ENCODE data around the gene NME4. TPM values are rescaled to one million over a fixed set of nuclear protein-coding genes. Genes with fewer than 3 reads are reported as not detected.

NME4 gene
- total and polyA plus RNA-seq, 10 of the 15 experiments (the other 5 are each of a cell fraction or from before 2014, with no cell fraction given): 11.0 to 235 (median 97.7) TPM

DNA sequence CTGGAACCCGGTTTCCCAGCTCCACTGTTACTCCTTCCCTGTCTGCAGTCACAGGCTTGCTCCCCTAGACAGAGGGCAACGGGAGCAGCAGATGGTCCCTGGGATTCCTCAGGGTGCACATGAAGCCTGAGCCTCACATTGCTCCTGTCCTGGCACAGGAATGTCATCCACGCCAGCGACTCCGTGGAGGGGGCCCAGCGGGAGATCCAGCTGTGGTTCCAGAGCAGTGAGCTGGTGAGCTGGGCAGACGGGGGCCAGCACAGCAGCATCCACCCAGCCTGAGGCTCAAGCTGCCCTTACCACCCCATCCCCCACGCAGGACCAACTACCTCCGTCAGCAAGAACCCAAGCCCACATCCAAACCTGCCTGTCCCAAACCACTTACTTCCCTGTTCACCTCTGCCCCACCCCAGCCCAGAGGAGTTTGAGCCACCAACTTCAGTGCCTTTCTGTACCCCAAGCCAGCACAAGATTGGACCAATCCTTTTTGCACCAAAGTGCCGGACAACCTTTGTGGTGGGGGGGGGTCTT is 3.1 kb downstream of the NME4 start (continued):
- no peak for TF ChIP-seq E4F1 (IDR thresholded peaks at IDR 0.05; ENCODE audit: borderline replicate concordance, partially characterized antibody)
- TF ChIP-seq MYB (IDR thresholded peaks at IDR 0.05; ENCODE audit: borderline replicate concordance, low read depth, low read length): no peak
- TF ChIP-seq FOS (IDR thresholded peaks at IDR 0.05; ENCODE audit: borderline replicate concordance, extremely low read depth, insufficient read length): no peak
- TF ChIP-seq CEBPZ (IDR thresholded peaks at IDR 0.05; ENCODE audit: low read depth, low read length): no peak
- TF ChIP-seq RCOR1 (conservative IDR thresholded peaks at IDR 0.05; ENCODE audit: low read depth, low read length): no peak
- TF ChIP-seq, protein P1, sequence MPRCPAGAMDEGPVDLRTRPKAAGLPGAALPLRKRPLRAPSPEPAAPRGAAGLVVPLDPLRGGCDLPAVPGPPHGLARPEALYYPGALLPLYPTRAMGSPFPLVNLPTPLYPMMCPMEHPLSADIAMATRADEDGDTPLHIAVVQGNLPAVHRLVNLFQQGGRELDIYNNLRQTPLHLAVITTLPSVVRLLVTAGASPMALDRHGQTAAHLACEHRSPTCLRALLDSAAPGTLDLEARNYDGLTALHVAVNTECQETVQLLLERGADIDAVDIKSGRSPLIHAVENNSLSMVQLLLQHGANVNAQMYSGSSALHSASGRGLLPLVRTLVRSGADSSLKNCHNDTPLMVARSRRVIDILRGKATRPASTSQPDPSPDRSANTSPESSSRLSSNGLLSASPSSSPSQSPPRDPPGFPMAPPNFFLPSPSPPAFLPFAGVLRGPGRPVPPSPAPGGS (IDR thresholded peaks at IDR 0.05; ENCODE audit: borderline replicate concordance, insufficient read depth, low read depth, low read length, poor library complexity, severe bottlenecking): no peak
- TF ChIP-seq YY1 (IDR thresholded peaks at IDR 0.05; ENCODE audit: low read depth, low read length): no peak
- no peak for TF ChIP-seq YBX1 (IDR thresholded peaks at IDR 0.05)
- TF ChIP-seq ZZZ3 (IDR thresholded peaks at IDR 0.05; ENCODE audit: control insufficient read depth, insufficient read length, low read depth): no peak
- TF ChIP-seq IKZF1 (conservative IDR thresholded peaks at IDR 0.05): no peak
- no peak for TF ChIP-seq SMAD5 (IDR thresholded peaks at IDR 0.05; ENCODE audit: low read depth)
- TF ChIP-seq ASH2L (IDR thresholded peaks at IDR 0.05; ENCODE audit: borderline replicate concordance, low read depth): no peak
- no peak for TF ChIP-seq CREB1 (IDR thresholded peaks at IDR 0.05; ENCODE audit: low read depth)
- no peak for TF ChIP-seq TCF3 (IDR thresholded peaks at IDR 0.05; ENCODE audit: borderline replicate concordance, insufficient read depth, low read depth, low read length)
- TF ChIP-seq, protein P2, sequence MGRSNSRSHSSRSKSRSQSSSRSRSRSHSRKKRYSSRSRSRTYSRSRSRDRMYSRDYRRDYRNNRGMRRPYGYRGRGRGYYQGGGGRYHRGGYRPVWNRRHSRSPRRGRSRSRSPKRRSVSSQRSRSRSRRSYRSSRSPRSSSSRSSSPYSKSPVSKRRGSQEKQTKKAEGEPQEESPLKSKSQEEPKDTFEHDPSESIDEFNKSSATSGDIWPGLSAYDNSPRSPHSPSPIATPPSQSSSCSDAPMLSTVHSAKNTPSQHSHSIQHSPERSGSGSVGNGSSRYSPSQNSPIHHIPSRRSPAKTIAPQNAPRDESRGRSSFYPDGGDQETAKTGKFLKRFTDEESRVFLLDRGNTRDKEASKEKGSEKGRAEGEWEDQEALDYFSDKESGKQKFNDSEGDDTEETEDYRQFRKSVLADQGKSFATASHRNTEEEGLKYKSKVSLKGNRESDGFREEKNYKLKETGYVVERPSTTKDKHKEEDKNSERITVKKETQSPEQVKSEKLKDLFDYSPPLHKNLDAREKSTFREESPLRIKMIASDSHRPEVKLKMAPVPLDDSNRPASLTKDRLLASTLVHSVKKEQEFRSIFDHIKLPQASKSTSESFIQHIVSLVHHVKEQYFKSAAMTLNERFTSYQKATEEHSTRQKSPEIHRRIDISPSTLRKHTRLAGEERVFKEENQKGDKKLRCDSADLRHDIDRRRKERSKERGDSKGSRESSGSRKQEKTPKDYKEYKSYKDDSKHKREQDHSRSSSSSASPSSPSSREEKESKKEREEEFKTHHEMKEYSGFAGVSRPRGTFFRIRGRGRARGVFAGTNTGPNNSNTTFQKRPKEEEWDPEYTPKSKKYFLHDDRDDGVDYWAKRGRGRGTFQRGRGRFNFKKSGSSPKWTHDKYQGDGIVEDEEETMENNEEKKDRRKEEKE (IDR thresholded peaks at IDR 0.05): no peak
